Measurements from ENCODE around the gene KIF2B.
"Not testable (repeated sequence)": the region's sequence is repeated elsewhere in the genome, so short reads cannot be mapped to it uniquely, and the experiment has no call there.

The KIF2B gene

DNA sequence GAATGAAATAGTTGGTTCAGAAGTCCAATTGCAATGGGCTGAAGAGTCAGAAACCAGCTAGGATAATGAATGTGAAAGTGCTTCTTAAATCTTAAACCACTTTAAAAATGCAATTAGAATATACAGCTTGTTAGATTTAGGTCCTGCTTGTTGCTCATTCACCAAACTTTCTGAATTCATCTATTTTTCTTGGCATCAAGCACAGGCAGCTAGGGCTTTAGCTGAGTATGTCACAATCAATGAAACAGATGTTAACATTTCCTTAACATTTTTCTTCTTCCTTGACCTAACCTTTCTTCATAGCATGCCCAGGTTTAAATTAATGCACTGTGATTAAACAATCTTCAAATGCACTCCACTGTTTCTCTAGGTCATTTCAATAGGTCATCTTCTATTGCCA, 14.4 kb downstream of the KIF2B start:
- no peak for DNase-seq (ENCODE audit: low read depth)
- TF ChIP-seq, protein P1, sequence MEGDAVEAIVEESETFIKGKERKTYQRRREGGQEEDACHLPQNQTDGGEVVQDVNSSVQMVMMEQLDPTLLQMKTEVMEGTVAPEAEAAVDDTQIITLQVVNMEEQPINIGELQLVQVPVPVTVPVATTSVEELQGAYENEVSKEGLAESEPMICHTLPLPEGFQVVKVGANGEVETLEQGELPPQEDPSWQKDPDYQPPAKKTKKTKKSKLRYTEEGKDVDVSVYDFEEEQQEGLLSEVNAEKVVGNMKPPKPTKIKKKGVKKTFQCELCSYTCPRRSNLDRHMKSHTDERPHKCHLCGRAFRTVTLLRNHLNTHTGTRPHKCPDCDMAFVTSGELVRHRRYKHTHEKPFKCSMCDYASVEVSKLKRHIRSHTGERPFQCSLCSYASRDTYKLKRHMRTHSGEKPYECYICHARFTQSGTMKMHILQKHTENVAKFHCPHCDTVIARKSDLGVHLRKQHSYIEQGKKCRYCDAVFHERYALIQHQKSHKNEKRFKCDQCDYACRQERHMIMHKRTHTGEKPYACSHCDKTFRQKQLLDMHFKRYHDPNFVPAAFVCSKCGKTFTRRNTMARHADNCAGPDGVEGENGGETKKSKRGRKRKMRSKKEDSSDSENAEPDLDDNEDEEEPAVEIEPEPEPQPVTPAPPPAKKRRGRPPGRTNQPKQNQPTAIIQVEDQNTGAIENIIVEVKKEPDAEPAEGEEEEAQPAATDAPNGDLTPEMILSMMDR (IDR thresholded peaks at IDR 0.05; ENCODE audit: low read depth, low read length): no peak
- TF ChIP-seq, protein P2, sequence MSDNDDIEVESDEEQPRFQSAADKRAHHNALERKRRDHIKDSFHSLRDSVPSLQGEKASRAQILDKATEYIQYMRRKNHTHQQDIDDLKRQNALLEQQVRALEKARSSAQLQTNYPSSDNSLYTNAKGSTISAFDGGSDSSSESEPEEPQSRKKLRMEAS (IDR thresholded peaks at IDR 0.05; ENCODE audit: low read depth, low read length): no peak
- TF ChIP-seq POLR2A (IDR thresholded peaks at IDR 0.05; ENCODE audit: extremely low read depth, insufficient read length) (no peak), MYC (IDR thresholded peaks at IDR 0.05; ENCODE audit: low read depth, low read length) (no peak)
- H3K4me3 ChIP-seq (ENCODE audit: low read depth, low read length): no peak overlapping the region

DNA sequence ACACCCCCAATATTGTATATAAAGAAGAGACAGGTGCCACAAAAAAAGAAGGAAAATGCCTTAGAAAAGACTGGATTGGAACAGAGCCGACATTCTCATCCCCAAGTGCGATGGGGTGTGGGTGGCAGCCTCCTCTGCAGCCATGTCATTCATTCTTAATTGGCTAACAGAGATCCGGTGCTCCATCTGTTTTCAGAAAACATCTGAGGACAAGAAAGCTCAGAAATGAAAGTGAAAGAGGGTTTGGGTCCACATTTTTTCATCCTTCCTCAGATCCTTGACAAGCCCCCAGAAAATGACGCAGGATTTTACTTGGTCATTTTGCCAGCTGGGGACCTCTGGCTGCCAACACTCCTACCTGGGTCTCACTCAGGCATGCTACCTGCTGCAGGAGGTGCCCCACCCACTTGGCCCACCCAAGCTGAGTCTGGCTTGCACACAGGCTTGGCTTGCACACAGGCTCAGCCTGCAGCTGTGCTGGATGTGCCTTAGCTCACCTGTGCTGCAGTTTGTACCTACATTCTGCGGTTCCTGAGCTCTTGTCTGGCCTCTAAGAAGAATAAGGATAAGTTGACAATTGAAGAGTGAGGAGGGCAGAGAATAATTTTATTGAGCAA, 21.9 kb downstream of the KIF2B start:
- H3K4me3 ChIP-seq (ENCODE audit: low read depth, low read length): no peak overlapping the region
- DNase-seq (ENCODE audit: low read depth): no peak
- TF ChIP-seq, protein P1 (IDR thresholded peaks at IDR 0.05; ENCODE audit: low read depth, low read length): no peak
- TF ChIP-seq POLR2A (IDR thresholded peaks at IDR 0.05; ENCODE audit: extremely low read depth, insufficient read length) (no peak), MYC (IDR thresholded peaks at IDR 0.05; ENCODE audit: low read depth, low read length) (no peak)
- TF ChIP-seq, protein P2 (IDR thresholded peaks at IDR 0.05; ENCODE audit: low read depth, low read length): no peak

DNA sequence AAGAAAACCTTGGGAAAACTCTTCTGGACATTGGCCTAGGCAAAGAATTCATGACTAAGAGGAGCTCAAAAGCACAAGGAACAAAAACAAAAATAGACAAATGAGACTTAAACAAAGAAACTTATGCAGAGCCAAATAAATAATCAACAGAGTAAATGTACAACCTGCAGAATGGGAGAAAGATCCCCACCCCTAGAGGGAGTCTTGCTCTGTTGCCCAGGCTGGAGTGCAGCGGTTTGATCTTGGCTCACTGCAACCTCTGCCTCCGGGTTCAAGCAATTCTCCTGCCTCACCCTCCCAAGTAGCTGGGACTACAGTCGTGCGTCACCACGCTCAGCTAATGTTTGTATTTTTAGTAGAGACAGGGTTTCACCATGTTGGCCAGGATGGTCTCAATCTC, 48.4 kb downstream of the KIF2B start:
- H3K4me3 ChIP-seq (ENCODE audit: low read depth, low read length); DNase-seq (ENCODE audit: low read depth): not testable (repeated sequence)

Measured in NB4 (cell line).